ENCODE measurements around the gene DAGLB. TPM values are rescaled to one million over a fixed set of nuclear protein-coding genes. Genes with fewer than 3 reads are reported as not detected.

Gene DAGLB
- total and polyA plus RNA-seq, 3 donors from 2014 or later = 14.3 to 29.6 (median 18.9) TPM

- Histone ChIP-seq H3K27me3 (no peaks in the 10 kb centered on the region), H3K4me1 (no peaks in the 10 kb centered on the region), H3K36me3 (ENCODE audit: low read depth, missing control alignments) (no peaks in the 10 kb centered on the region), H3K4me3 (no peak overlapping the region), H3K27ac (no peak overlapping the region), H3K9me3 (no peaks in the 10 kb centered on the region)
- 86 to 89% methylated on average over 17 of the region's 17 CpGs for WGBS, 2 donors
- TF ChIP-seq POLR2A (IDR thresholded peaks at IDR 0.05) = no peak
- no peak for DNase-seq
- intact Hi-C loops (cut with DNase I; ENCODE audit: low total_unique reads) = no loop called here
Observed at GRCh38 chr7:6433784-6434615, 13.8 kb downstream of the DAGLB start.

- Histone ChIP-seq H3K27ac (no peak overlapping the region), H3K4me1 (no peaks in the 10 kb centered on the region), H3K36me3 (ENCODE audit: low read depth, missing control alignments) (no peaks in the 10 kb centered on the region), H3K27me3 (no peaks in the 10 kb centered on the region), H3K4me3 (no peak overlapping the region), H3K9me3 (no peaks in the 10 kb centered on the region)
- 85 to 97% methylated on average over 6 of the region's 6 CpGs for WGBS, 2 donors
- intact Hi-C loops (cut with DNase I; ENCODE audit: low total_unique reads) = no loop called here
- no peak for TF ChIP-seq POLR2A (IDR thresholded peaks at IDR 0.05)
- DNase-seq = no peak
Observed at GRCh38 chr7:6432781-6433180, 15.0 kb downstream of the DAGLB start.

- Histone ChIP-seq H3K27ac (no peak overlapping the region), H3K27me3 (no peaks in the 10 kb centered on the region), H3K9me3 (no peaks in the 10 kb centered on the region), H3K4me1 (no peaks in the 10 kb centered on the region), H3K4me3 (no peak overlapping the region), H3K36me3 (ENCODE audit: low read depth, missing control alignments) (no peaks in the 10 kb centered on the region)
- TF ChIP-seq POLR2A (IDR thresholded peaks at IDR 0.05) = no peak
- TF ChIP-seq CTCF (IDR thresholded peaks at IDR 0.05) = no peak
- 93 to 96% methylated on average over 12 of the region's 12 CpGs for whole genome bisulfite sequencing, 2 donors
- intact Hi-C loops (cut with DNase I; ENCODE audit: low total_unique reads) = no loop called here
- DNase-seq = no peak
Observed at GRCh38 chr7:6430974-6431373, 16.8 kb downstream of the DAGLB start.

- Histone ChIP-seq H3K4me3 (no peak overlapping the region), H3K9me3 (no peaks in the 10 kb centered on the region), H3K36me3 (ENCODE audit: low read depth, missing control alignments) (no peaks in the 10 kb centered on the region), H3K27me3 (no peaks in the 10 kb centered on the region), H3K4me1 (no peaks in the 10 kb centered on the region), H3K27ac (no peak overlapping the region)
- intact Hi-C loops (cut with DNase I; ENCODE audit: low total_unique reads) = no loop called here
- 89 to 91% methylated on average over 10 of the region's 10 CpGs for WGBS, 2 donors
- no peak for DNase-seq
- no peak for TF ChIP-seq POLR2A (IDR thresholded peaks at IDR 0.05)
- TF ChIP-seq CTCF (IDR thresholded peaks at IDR 0.05) = no peak
Observed at GRCh38 chr7:6430271-6430940, 17.3 kb downstream of the DAGLB start.

- DNase-seq = no peak
- 89 to 97% methylated on average over 14 to 15 of the region's 15 CpGs for WGBS, 2 donors
- H3K27me3 ChIP-seq = no peaks in the 10 kb centered on the region
- H3K27ac ChIP-seq = no peak overlapping the region
- H3K9me3 ChIP-seq = no peaks in the 10 kb centered on the region
- H3K36me3 ChIP-seq (ENCODE audit: low read depth, missing control alignments) = no peaks in the 10 kb centered on the region
- TF ChIP-seq POLR2A (IDR thresholded peaks at IDR 0.05) (no peak), CTCF (IDR thresholded peaks at IDR 0.05) (no peak)
- intact Hi-C loops (cut with DNase I; ENCODE audit: low total_unique reads) = no loop called here
- no peaks in the 10 kb centered on the region for H3K4me1 ChIP-seq
- no peak overlapping the region for H3K4me3 ChIP-seq
Observed at GRCh38 chr7:6425948-6426347, 21.8 kb downstream of the DAGLB start.

Measured in testis (tissue), 3 donors.